HG03378 (cell line): ENCODE results near the gene TMEM269.
"Not testable (repeated sequence)": the region's sequence is repeated elsewhere in the genome, so short reads cannot be mapped to it uniquely, and the experiment has no call there.

Experiments
- ATAC-seq: cut with Tn5 transposase; IDR thresholded peaks from one replicate; pipeline ENCODE4 v1.9.1; 2021; ENCODE audit warnings: mild to moderate bottlenecking, moderate library complexity; ENCODE audit not compliant: unreplicated experiment

Gene TMEM269

GRCh38 chr1:42773420-42773819 lies 11.4 kb upstream of the TMEM269 start:
- no peak for ATAC-seq

- ATAC-seq, result no peak
These were observed 9.8 kb upstream of the TMEM269 start for GRCh38 chr1:42774928-42775526.

GRCh38 chr1:42776502-42776901 lies 8.3 kb upstream of the TMEM269 start:
- no peak for ATAC-seq

- ATAC-seq, result no peak
These were observed 6.9 kb upstream of the TMEM269 start for GRCh38 chr1:42777852-42778251.

GRCh38 chr1:42779725-42780124 lies 5.1 kb upstream of the TMEM269 start:
- no peak for ATAC-seq

- no peak for ATAC-seq
These were observed 4.6 kb upstream of the TMEM269 start for GRCh38 chr1:42780176-42780575.

- ATAC-seq, result no peak
These were observed 1.7 kb upstream of the TMEM269 start for GRCh38 chr1:42783092-42783491.

GRCh38 chr1:42784547-42784945 lies 245 bp upstream of the TMEM269 start:
- no peak for ATAC-seq

- no peak for ATAC-seq
These were observed 1.3 kb downstream of the TMEM269 start for GRCh38 chr1:42786097-42786496.

GRCh38 chr1:42788021-42788420 lies 3.2 kb downstream of the TMEM269 start:
- no peak for ATAC-seq

- no peak for ATAC-seq
These were observed 9.0 kb downstream of the TMEM269 start for GRCh38 chr1:42793824-42794223.

GRCh38 chr1:42797414-42797813 lies 12.6 kb downstream of the TMEM269 start:
- ATAC-seq, result no peak

GRCh38 chr1:42797979-42798378 lies 13.2 kb downstream of the TMEM269 start:
- no peak for ATAC-seq

- no peak for ATAC-seq
These were observed 17.2 kb downstream of the TMEM269 start for GRCh38 chr1:42801832-42802473.

- ATAC-seq, result no peak
These were observed 21.4 kb downstream of the TMEM269 start for GRCh38 chr1:42806171-42806570.

- no peak for ATAC-seq
These were observed 21.8 kb downstream of the TMEM269 start for GRCh38 chr1:42806593-42806992.

GRCh38 chr1:42807056-42807668 lies 22.4 kb downstream of the TMEM269 start:
- no peak for ATAC-seq

GRCh38 chr1:42814815-42815214 lies 30.0 kb downstream of the TMEM269 start:
- ATAC-seq, result not testable (repeated sequence)

- no peak for ATAC-seq
These were observed 31.3 kb downstream of the TMEM269 start for GRCh38 chr1:42815941-42816584.

GRCh38 chr1:42816585-42817439 lies 32.0 kb downstream of the TMEM269 start, which contains the start of the genes ERMAP and SVBP:
Gene ERMAP (plus strand): TSS chr1:42817122. CDS start chr1:42830449, 13,327 bp downstream.
Gene SVBP (minus strand): TSS chr1:42817397. CDS start chr1:42816544, 853 bp downstream.
- peak; percentile 56 for ATAC-seq

- peak; percentile 11 for ATAC-seq
These were observed 32.6 kb downstream of the TMEM269 start for GRCh38 chr1:42817440-42817767.
